ENCODE data around the gene PLPP2. TPM values are rescaled to one million over a fixed set of nuclear protein-coding genes. Genes with fewer than 3 reads are reported as not detected.

PLPP2 gene
- total and polyA plus RNA-seq, 4 experiments from 2014 or later: 0.44 to 1.3 (median 0.70) TPM; not detected in 1

- no peaks in the 10 kb centered on the region for H3K27me3 Mint-ChIP-seq
Measured at GRCh38 chr19:307793-308420, 16.7 kb upstream of the PLPP2 start.

DNA sequence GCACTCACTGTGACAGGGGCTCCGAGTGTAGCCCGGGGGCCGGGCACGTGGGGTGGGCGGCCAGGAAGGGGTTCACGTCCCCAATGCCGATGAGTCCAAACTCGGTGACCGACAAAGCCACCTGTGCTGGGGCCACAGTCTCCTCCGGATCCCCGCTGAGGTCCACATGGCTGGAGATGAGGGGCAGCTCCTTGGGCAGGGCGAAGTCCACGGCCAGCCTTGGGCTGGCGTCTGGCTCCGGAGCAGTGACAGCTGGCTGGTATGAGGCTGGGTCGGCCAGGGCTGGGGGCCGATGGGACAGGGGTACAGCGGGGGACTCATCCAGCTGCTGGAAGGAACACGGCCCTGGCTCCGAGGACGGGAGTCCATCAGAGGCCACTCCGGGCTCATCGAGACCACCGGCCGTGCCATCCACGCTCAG lies 15.9 kb upstream of the PLPP2 start:
- Mint-ChIP-seq H3K36me3 (peaks cover 12 to 25% of the 10 kb centered on the region in 2 donors), H3K27ac (no peak overlapping the region), H3K9me3 (no peaks in the 10 kb centered on the region), H3K4me1 (no peaks in the 10 kb centered on the region), H3K4me3 (no peak overlapping the region), H3K27me3 (no peaks in the 10 kb centered on the region)
- ChIA-PET POLR2A (ENCODE audit: partially characterized antibody) (no interaction called here), CTCF (ENCODE audit: partially characterized antibody) (no interaction called here)
- Histone ChIP-seq H3K36me3 (ENCODE audit: insufficient read depth, low read length) (peaks cover 19% of the 10 kb centered on the region), H3K4me1 (ENCODE audit: insufficient read depth, low read length) (no peaks in the 10 kb centered on the region), H3K27ac (ENCODE audit: low read depth, low read length) (no peak overlapping the region), H3K27me3 (ENCODE audit: insufficient read depth, low read length) (no peaks in the 10 kb centered on the region), H3K9me3 (ENCODE audit: control insufficient read depth in 1 of 2, low read length in 2 of 2) (no peaks in the 10 kb centered on the region), H3K4me3 (ENCODE audit: low read length in 2 of 2) (no peak overlapping the region)
- intact Hi-C loops (cut with micrococcal nuclease): no loop called here
- DNase-seq: no peak

More at GRCh38 chr19:307793-308420, 16.7 kb upstream of the PLPP2 start:
- Mint-ChIP-seq H3K9me3 (no peaks in the 10 kb centered on the region), H3K4me1 (no peaks in the 10 kb centered on the region), H3K36me3 (peaks cover 12 to 25% of the 10 kb centered on the region in 2 donors), H3K4me3 (no peak overlapping the region), H3K27ac (no peak overlapping the region)
- no peaks in the 10 kb centered on the region for H3K9me3 ChIP-seq (ENCODE audit: control insufficient read depth in 1 of 2, low read length in 2 of 2)
- no peak overlapping the region for H3K4me3 ChIP-seq (ENCODE audit: low read length in 2 of 2)
- no peaks in the 10 kb centered on the region for H3K27me3 ChIP-seq (ENCODE audit: insufficient read depth, low read length)
- ChIA-PET POLR2A (ENCODE audit: partially characterized antibody) (no interaction called here), CTCF (ENCODE audit: partially characterized antibody) (no interaction called here)
- intact Hi-C loops (cut with micrococcal nuclease): no loop called here
- H3K4me1 ChIP-seq (ENCODE audit: insufficient read depth, low read length): no peaks in the 10 kb centered on the region
- no peak for DNase-seq
- no peak overlapping the region for H3K27ac ChIP-seq (ENCODE audit: low read depth, low read length)
- H3K36me3 ChIP-seq (ENCODE audit: insufficient read depth, low read length): peaks cover 19% of the 10 kb centered on the region

- Histone ChIP-seq H3K4me1 (ENCODE audit: insufficient read depth, low read length) (no peaks in the 10 kb centered on the region), H3K36me3 (ENCODE audit: insufficient read depth, low read length) (peaks cover 19% of the 10 kb centered on the region), H3K9me3 (ENCODE audit: control insufficient read depth in 1 of 2, low read length in 2 of 2) (no peaks in the 10 kb centered on the region), H3K4me3 (ENCODE audit: low read length in 2 of 2) (no peak overlapping the region), H3K27me3 (ENCODE audit: insufficient read depth, low read length) (no peaks in the 10 kb centered on the region), H3K27ac (ENCODE audit: low read depth, low read length) (no peak overlapping the region)
- H3K9me3 Mint-ChIP-seq: no peaks in the 10 kb centered on the region
- H3K27me3 Mint-ChIP-seq: no peaks in the 10 kb centered on the region
- no peak overlapping the region for H3K27ac Mint-ChIP-seq
- intact Hi-C loops (cut with micrococcal nuclease): no loop called here
- peaks cover 12 to 23% of the 10 kb centered on the region in 2 donors for H3K36me3 Mint-ChIP-seq
- CTCF ChIA-PET (ENCODE audit: partially characterized antibody): no interaction called here
- H3K4me1 Mint-ChIP-seq: no peaks in the 10 kb centered on the region
- no peak for DNase-seq
- POLR2A ChIA-PET (ENCODE audit: partially characterized antibody): no interaction called here
- no peak overlapping the region for H3K4me3 Mint-ChIP-seq
Measured at GRCh38 chr19:306151-306900, 15.1 kb upstream of the PLPP2 start.

GRCh38 chr19:305240-306150 lies 14.3 kb upstream of the PLPP2 start:
- Histone ChIP-seq H3K4me3 (ENCODE audit: low read length in 2 of 2) (no peak overlapping the region), H3K4me1 (ENCODE audit: insufficient read depth, low read length) (no peaks in the 10 kb centered on the region), H3K27me3 (ENCODE audit: insufficient read depth, low read length) (no peaks in the 10 kb centered on the region), H3K9me3 (ENCODE audit: control insufficient read depth in 1 of 2, low read length in 2 of 2) (no peaks in the 10 kb centered on the region), H3K27ac (ENCODE audit: low read depth, low read length) (no peak overlapping the region), H3K36me3 (ENCODE audit: insufficient read depth, low read length) (peaks cover 13% of the 10 kb centered on the region)
- Mint-ChIP-seq H3K36me3 (peaks cover 12 to 16% of the 10 kb centered on the region in 2 donors), H3K27ac (no peak overlapping the region), H3K4me3 (no peak overlapping the region), H3K27me3 (no peaks in the 10 kb centered on the region), H3K4me1 (no peaks in the 10 kb centered on the region), H3K9me3 (no peaks in the 10 kb centered on the region)
- ChIA-PET POLR2A (ENCODE audit: partially characterized antibody) (no interaction called here), CTCF (ENCODE audit: partially characterized antibody) (no interaction called here)
- no peak for DNase-seq
- intact Hi-C loops (cut with micrococcal nuclease): no loop called here

GRCh38 chr19:296476-297225 lies 5.4 kb upstream of the PLPP2 start:
- peaks cover 11% of the 10 kb centered on the region for H3K4me1 ChIP-seq (ENCODE audit: insufficient read depth, low read length)
- ChIA-PET CTCF (ENCODE audit: partially characterized antibody) (interaction anchor here (0.8 kb wide), 1 partner anchor 10 kb away, joined by 3 read pairs; no protein-coding TSS in a partner anchor), POLR2A (ENCODE audit: partially characterized antibody) (no interaction called here)
- Mint-ChIP-seq H3K36me3 (no peaks in the 10 kb centered on the region), H3K27me3 (peaks cover 22 to 29% of the 10 kb centered on the region in 2 donors), H3K27ac (no peak overlapping the region), H3K9me3 (no peaks in the 10 kb centered on the region), H3K4me3 (no peak overlapping the region), H3K4me1 (peaks cover 4 to 19% (median 11%) of the 10 kb centered on the region in 4 donors)
- no peak overlapping the region for H3K27ac ChIP-seq (ENCODE audit: low read depth, low read length)
- intact Hi-C loops (cut with micrococcal nuclease): no loop called here
- no peaks in the 10 kb centered on the region for H3K36me3 ChIP-seq (ENCODE audit: insufficient read depth, low read length)
- H3K9me3 ChIP-seq (ENCODE audit: control insufficient read depth in 1 of 2, low read length in 2 of 2): no peaks in the 10 kb centered on the region
- peaks cover 10% of the 10 kb centered on the region for H3K27me3 ChIP-seq (ENCODE audit: insufficient read depth, low read length)
- DNase-seq: no peak
- no peak overlapping the region for H3K4me3 ChIP-seq (ENCODE audit: low read length in 2 of 2)

- H3K27ac Mint-ChIP-seq: no peak overlapping the region
- intact Hi-C loops (cut with micrococcal nuclease): no loop called here
- H3K27ac ChIP-seq (ENCODE audit: low read depth, low read length): no peak overlapping the region
Measured at GRCh38 chr19:295687-296370, 4.6 kb upstream of the PLPP2 start.

More at GRCh38 chr19:295687-296370, 4.6 kb upstream of the PLPP2 start:
- Mint-ChIP-seq H3K4me1 (peaks cover 4 to 19% (median 11%) of the 10 kb centered on the region in 4 donors), H3K27me3 (peaks cover 22 to 29% of the 10 kb centered on the region in 2 donors), H3K4me3 (no peak overlapping the region), H3K36me3 (no peaks in the 10 kb centered on the region), H3K9me3 (no peaks in the 10 kb centered on the region)
- Histone ChIP-seq H3K36me3 (ENCODE audit: insufficient read depth, low read length) (no peaks in the 10 kb centered on the region), H3K4me3 (ENCODE audit: low read length in 2 of 2) (no peak overlapping the region), H3K4me1 (ENCODE audit: insufficient read depth, low read length) (peaks cover 13% of the 10 kb centered on the region), H3K27me3 (ENCODE audit: insufficient read depth, low read length) (peaks cover 10% of the 10 kb centered on the region), H3K9me3 (ENCODE audit: control insufficient read depth in 1 of 2, low read length in 2 of 2) (no peaks in the 10 kb centered on the region)
- no peak for DNase-seq
- POLR2A ChIA-PET (ENCODE audit: partially characterized antibody): no interaction called here
- CTCF ChIA-PET (ENCODE audit: partially characterized antibody): interaction anchor here (0.8 kb wide), 1 partner anchor 9 kb away, joined by 3 read pairs; no protein-coding TSS in a partner anchor

Measured in CD4-positive, alpha-beta memory T cell (primary cell).